ENCODE data around the gene ABI3BP. TPM values are rescaled to one million over a fixed set of nuclear protein-coding genes. Genes with fewer than 3 reads are reported as not detected.

Gene ABI3BP
- total RNA-seq, 1 experiment from 2014 or later, result 0.28 TPM

DNA sequence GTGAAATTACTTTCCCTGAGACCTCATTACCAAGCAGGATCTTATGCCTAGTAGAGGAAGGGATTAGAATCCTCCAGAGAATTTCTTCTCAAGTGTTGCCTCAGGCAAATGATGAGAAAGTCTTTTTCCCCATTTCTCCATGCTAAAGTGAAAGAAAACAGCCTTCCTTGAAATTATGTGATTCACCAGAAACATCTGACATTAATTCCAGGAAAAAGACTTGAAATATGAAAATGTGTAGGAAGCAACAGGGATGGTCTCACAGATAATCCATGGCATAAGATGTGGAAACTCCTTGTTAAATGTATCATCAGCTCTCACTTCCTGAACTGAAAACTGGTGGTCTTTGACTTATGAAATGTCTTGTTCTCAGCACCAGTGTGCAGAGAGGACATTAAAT, 17.9 kb upstream of the ABI3BP start:
- Histone ChIP-seq H4K8ac (replicated peaks; ENCODE audit: insufficient read length, low read depth, low read length) (no peak overlapping the region), H2BK120ac (ENCODE audit: low read depth, low read length, poor library complexity, severe bottlenecking) (no peak overlapping the region), H4K91ac (ENCODE audit: insufficient read length, low read depth, low read length) (no peak overlapping the region), H3K27me3 (ENCODE audit: insufficient read depth, low read length) (no peaks in the 10 kb centered on the region), H2BK20ac (ENCODE audit: low read depth, low read length, poor library complexity, severe bottlenecking) (no peak overlapping the region), H4K5ac (ENCODE audit: insufficient read length, low read depth, low read length) (no peak overlapping the region), H3K56ac (ENCODE audit: insufficient read length, low read depth, low read length) (no peak overlapping the region), H4K20me1 (ENCODE audit: control insufficient read depth, insufficient read depth, insufficient read length) (no peaks in the 10 kb centered on the region), H3K27ac (ENCODE audit: insufficient read length, low read depth, low read length) (no peak overlapping the region), H3K23me2 (ENCODE audit: insufficient read length, low read depth, low read length, poor library complexity, severe bottlenecking) (no peaks in the 10 kb centered on the region), H3K18ac (ENCODE audit: insufficient read length, low read depth, low read length) (no peak overlapping the region), H3K4me1 (ENCODE audit: insufficient read depth, low read length) (no peaks in the 10 kb centered on the region), H3K79me1 (ENCODE audit: insufficient read depth, low read depth, low read length, poor library complexity, severe bottlenecking) (no peaks in the 10 kb centered on the region), H3K14ac (ENCODE audit: insufficient read depth, low read length) (no peak overlapping the region), H3T11ph (ENCODE audit: low read length) (no peak overlapping the region), H3K79me2 (ENCODE audit: insufficient read depth, low read length) (no peaks in the 10 kb centered on the region), H3K23ac (ENCODE audit: insufficient read length, low read depth, low read length) (no peak overlapping the region), H3K4me2 (ENCODE audit: insufficient read depth, insufficient read length, low read length) (no peak overlapping the region), H2AK5ac (ENCODE audit: insufficient read length, low read length) (no peak overlapping the region), H2AFZ (ENCODE audit: low read length) (no peak overlapping the region), H2BK12ac (ENCODE audit: insufficient read length, low read depth, low read length) (no peak overlapping the region), H2BK5ac (ENCODE audit: insufficient read length, low read length) (no peak overlapping the region), H3K4ac (ENCODE audit: low read depth, low read length) (no peak overlapping the region), H2BK15ac (ENCODE audit: low read depth, low read length) (no peak overlapping the region), H3K9ac (ENCODE audit: extremely low read depth, insufficient read length, low read length) (no peak overlapping the region), H3K9me3 (ENCODE audit: control insufficient read depth, low read depth, low read length) (no peaks in the 10 kb centered on the region)
- H3K4me1 Mint-ChIP-seq, result no peaks in the 10 kb centered on the region
- H3K27me3 Mint-ChIP-seq (ENCODE audit: low read depth), result no peaks in the 10 kb centered on the region; the same call in 1 of the 2 replicates
- TF ChIP-seq, protein P1, sequence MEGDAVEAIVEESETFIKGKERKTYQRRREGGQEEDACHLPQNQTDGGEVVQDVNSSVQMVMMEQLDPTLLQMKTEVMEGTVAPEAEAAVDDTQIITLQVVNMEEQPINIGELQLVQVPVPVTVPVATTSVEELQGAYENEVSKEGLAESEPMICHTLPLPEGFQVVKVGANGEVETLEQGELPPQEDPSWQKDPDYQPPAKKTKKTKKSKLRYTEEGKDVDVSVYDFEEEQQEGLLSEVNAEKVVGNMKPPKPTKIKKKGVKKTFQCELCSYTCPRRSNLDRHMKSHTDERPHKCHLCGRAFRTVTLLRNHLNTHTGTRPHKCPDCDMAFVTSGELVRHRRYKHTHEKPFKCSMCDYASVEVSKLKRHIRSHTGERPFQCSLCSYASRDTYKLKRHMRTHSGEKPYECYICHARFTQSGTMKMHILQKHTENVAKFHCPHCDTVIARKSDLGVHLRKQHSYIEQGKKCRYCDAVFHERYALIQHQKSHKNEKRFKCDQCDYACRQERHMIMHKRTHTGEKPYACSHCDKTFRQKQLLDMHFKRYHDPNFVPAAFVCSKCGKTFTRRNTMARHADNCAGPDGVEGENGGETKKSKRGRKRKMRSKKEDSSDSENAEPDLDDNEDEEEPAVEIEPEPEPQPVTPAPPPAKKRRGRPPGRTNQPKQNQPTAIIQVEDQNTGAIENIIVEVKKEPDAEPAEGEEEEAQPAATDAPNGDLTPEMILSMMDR (conservative IDR thresholded peaks at IDR 0.05), result no peak
- H3K9me3 Mint-ChIP-seq, result peaks cover 24 to 49% of the 10 kb centered on the region in 2 experiments
- peaks cover 11 to 16% (median 13%) of the 10 kb centered on the region in 3 experiments; a peak in 6 of 7 replicates for H3K36me3 Mint-ChIP-seq (ENCODE audit: insufficient read depth in 1 of 3, low read depth in 3 of 3)
- no peak overlapping the region for H3K27ac Mint-ChIP-seq
- no peak for DNase-seq
- H3K4me3 Mint-ChIP-seq, result no peak overlapping the region

Data from H9 (cell line).